ENCODE data around the gene CASR.

- TF ChIP-seq POU6F1 (CRISPR knock-in tag; IDR thresholded peaks at IDR 0.05; ENCODE audit: borderline replicate concordance, low read depth) (no peak), SNAI2 (CRISPR knock-in tag; IDR thresholded peaks at IDR 0.05) (no peak), ZNF70 (CRISPR knock-in tag; IDR thresholded peaks at IDR 0.05) (no peak), PATZ1 (CRISPR knock-in tag; IDR thresholded peaks at IDR 0.05; ENCODE audit: borderline replicate concordance) (no peak), TOX (CRISPR knock-in tag; IDR thresholded peaks at IDR 0.05; ENCODE audit: borderline replicate concordance) (no peak), ARNTL (CRISPR knock-in tag; IDR thresholded peaks at IDR 0.05; ENCODE audit: borderline replicate concordance, low read depth) (no peak), ZC3H10 (CRISPR knock-in tag; IDR thresholded peaks at IDR 0.05) (no peak), CREB5 (CRISPR knock-in tag; IDR thresholded peaks at IDR 0.05; ENCODE audit: low read depth) (no peak), RARB (CRISPR knock-in tag; IDR thresholded peaks at IDR 0.05) (no peak), CSDC2 (CRISPR knock-in tag; IDR thresholded peaks at IDR 0.05) (no peak)
Observed at GRCh38 chr3:122324871-122325323, 141.4 kb downstream of the CASR start, which contains the start of gene CSTA.
